Bronchial epithelial cell (primary cell): ENCODE results near the gene MARCHF10. TPM values are rescaled to one million over a fixed set of nuclear protein-coding genes. Genes with fewer than 3 reads are reported as not detected.
A peak's percentile ranks its signal among the peaks of the same experiment; 100 is the strongest.

ENCODE experiments used
- DNase-seq: peaks from one replicate; pipeline ENCODE4 v3.0.0-alpha.2; 2010; ENCODE audit warnings: low read depth
- FAIRE-seq: peaks from 2 replicates; lab custom pipeline; 2011; peaks lifted over from hg19 to GRCh38; lab: Jason Lieb, UNC
- H3K27me3 ChIP-seq: 2 replicates; pipeline ENCODE4 v1.5.1; 2011; ENCODE audit warnings: low read length; ENCODE audit not compliant: control insufficient read depth, insufficient read depth
- H3K36me3 ChIP-seq: 2 replicates; pipeline ENCODE4 v1.5.1; 2011; ENCODE audit warnings: low read length; ENCODE audit not compliant: control insufficient read depth, insufficient read depth
- H3K4me3 ChIP-seq: 2 replicates; pipeline ENCODE4 v1.5.1; 2011; ENCODE audit warnings: mild to moderate bottlenecking, low read depth, low read length, control low read depth
- CTCF ChIP-seq: IDR thresholded peaks from 2 replicates; pipeline ENCODE4 v1.5.1; 2011; ENCODE audit warnings: mild to moderate bottlenecking, moderate library complexity, low read length, control low read depth, inconsistent platforms; ENCODE audit not compliant: insufficient read depth, severe bottlenecking
- total RNA-seq: library from RNA; depleted of rRNA; stranded (reverse); fragments of >200 nt; gene quantifications from 2 replicates; pipeline ENCODE4 v1.2.1, GENCODE V29; 2014

MARCHF10 gene
- total RNA-seq, 1 donor from 2014 or later, result not detected

GRCh38 chr17:62809656-62810055 lies 1.5 kb upstream of the MARCHF10 start:
- Histone ChIP-seq H3K27me3 (no peaks in the 10 kb centered on the region), H3K36me3 (no peaks in the 10 kb centered on the region), H3K4me3 (no peak overlapping the region)
- no peak for TF ChIP-seq CTCF
- no peak for FAIRE-seq
- DNase-seq, result no peak

GRCh38 chr17:62808576-62808970 lies 459 bp upstream of the MARCHF10 start:
- Histone ChIP-seq H3K27me3 (no peaks in the 10 kb centered on the region), H3K4me3 (no peak overlapping the region), H3K36me3 (no peaks in the 10 kb centered on the region)
- DNase-seq (no peak), FAIRE-seq (no peak)
- TF ChIP-seq CTCF, result no peak

- FAIRE-seq (no peak), DNase-seq (no peak)
- H3K27me3 ChIP-seq, result no peaks in the 10 kb centered on the region
- H3K36me3 ChIP-seq, result no peaks in the 10 kb centered on the region
- H3K4me3 ChIP-seq, result no peak overlapping the region
- no peak for TF ChIP-seq CTCF
These were observed 2.9 kb downstream of the MARCHF10 start for GRCh38 chr17:62805234-62805633.

- peak; percentile 79 for FAIRE-seq
- Histone ChIP-seq H3K27me3 (no peaks in the 10 kb centered on the region), H3K4me3 (no peak overlapping the region), H3K36me3 (no peaks in the 10 kb centered on the region)
- peak; percentile 78 for DNase-seq
- no peak for TF ChIP-seq CTCF
These were observed 3.3 kb downstream of the MARCHF10 start for GRCh38 chr17:62804822-62805221.

GRCh38 chr17:62804025-62804424 lies 4.1 kb downstream of the MARCHF10 start:
- no peak for TF ChIP-seq CTCF
- H3K36me3 ChIP-seq, result no peaks in the 10 kb centered on the region
- H3K4me3 ChIP-seq, result no peak overlapping the region
- FAIRE-seq (no peak), DNase-seq (no peak)
- H3K27me3 ChIP-seq, result no peaks in the 10 kb centered on the region

GRCh38 chr17:62802561-62803205 lies 5.4 kb downstream of the MARCHF10 start:
- H3K4me3 ChIP-seq, result no peak overlapping the region
- H3K27me3 ChIP-seq, result no peaks in the 10 kb centered on the region
- H3K36me3 ChIP-seq, result no peaks in the 10 kb centered on the region
- FAIRE-seq, result no peak
- no peak for TF ChIP-seq CTCF
- DNase-seq, result no peak
